B cell (primary cell): ENCODE data around the gene KIRREL3. TPM values are rescaled to one million over a fixed set of nuclear protein-coding genes. Genes with fewer than 3 reads are reported as not detected.

Experiments used
- ATAC-seq: fragments of 200-7000 bp; cut with Tn5 transposase; one replicate; pipeline ENCODE4 v1.10.0; 2021; ENCODE audit warnings: low read depth, mild to moderate bottlenecking, moderate number of reproducible peaks, moderate library complexity
- CTCF ChIA-PET: fragments of 350-600 bp; sonication (Branson Sonifier 250); formaldehyde crosslinking; loops from one replicate; lab custom pipeline; 2021; ENCODE audit warnings: antibody characterized with exemption, inconsistent platforms; lab: Charles Lee
- POLR2A ChIA-PET: fragments of 350-600 bp; sonication (Branson Sonifier 250); formaldehyde crosslinking; loops from one replicate; lab custom pipeline; 2021; ENCODE audit warnings: antibody characterized with exemption; lab: Charles Lee
- DNase-seq: peaks from one replicate; pipeline ENCODE4 v3.0.0; 2013
- H2AFZ ChIP-seq: 2 replicates; pipeline ENCODE4 v1.6.1; 2012; ENCODE audit warnings: mild to moderate bottlenecking, low read depth, low read length; ENCODE audit not compliant: insufficient read depth, poor library complexity, severe bottlenecking
- H3K27ac ChIP-seq, 2 donors: 1 replicate in 1 of 2; 2 replicates in 1 of 2; pipeline ENCODE4 v1.5.1; 2012 to 2013; ENCODE audit warnings: low read length in 2 of 2, mild to moderate bottlenecking in 2 of 2, moderate library complexity in 1 of 2
- H3K27me3 ChIP-seq, 4 experiments: fragments of 200-600 bp in 1 of 4; sonication (generic) in 1 of 4; replicated peaks in 1 of 4; 1 replicate in 2 of 4; 2 replicates in 2 of 4; pipeline versions ENCODE4 v1.6.1 to v1.7.0; 2013 to 2016; ENCODE audit warnings: low read length in 3 of 4, mild to moderate bottlenecking in 2 of 4, mixed read lengths in 1 of 4, moderate library complexity in 1 of 4; ENCODE audit not compliant: insufficient read depth in 4 of 4, control insufficient read depth in 3 of 4; ENCODE audit errors: control extremely low read depth in 1 of 4
- H3K36me3 ChIP-seq, 2 experiments: replicated peaks in 1 of 2; 1 replicate in 1 of 2; 2 replicates in 1 of 2; pipeline versions ENCODE4 v1.6.1 to v1.7.1; 2013; ENCODE audit warnings: low read length in 1 of 2; ENCODE audit not compliant: insufficient read depth in 2 of 2, control insufficient read depth in 1 of 2; ENCODE audit errors: control extremely low read depth in 1 of 2, extremely low read depth in 1 of 2
- H3K4me1 ChIP-seq, 2 donors: fragments of 200-600 bp in 1 of 2; sonication (generic) in 1 of 2; 1 replicate in 1 of 2; 2 replicates in 1 of 2; pipeline versions ENCODE4 v1.5.1 to v1.6.1; 2013 to 2017; ENCODE audit warnings: low read length in 2 of 2; ENCODE audit not compliant: control insufficient read depth in 2 of 2, insufficient read depth in 2 of 2
- H3K4me2 ChIP-seq: replicated peaks from 2 replicates; pipeline ENCODE3; 2012; ENCODE audit warnings: mild to moderate bottlenecking, low read depth, low read length; ENCODE audit not compliant: poor library complexity, severe bottlenecking
- H3K4me3 ChIP-seq, 5 experiments: fragments of 200-600 bp in 1 of 5; sonication (generic) in 1 of 5; 1 replicate in 3 of 5; 2 replicates in 2 of 5; pipeline versions ENCODE4 v1.5.1 to v1.7.0; 2011 to 2016; ENCODE audit warnings: low read length in 4 of 5, mild to moderate bottlenecking in 4 of 5, low read depth in 2 of 5, control low read depth in 1 of 5, moderate library complexity in 1 of 5; ENCODE audit not compliant: insufficient read depth in 1 of 5; ENCODE audit errors: control extremely low read depth in 1 of 5, extremely low read depth in 1 of 5
- H3K79me2 ChIP-seq: fragments of 200-600 bp; sonication (generic); one replicate; pipeline ENCODE4 v1.6.0; 2016; ENCODE audit warnings: low read length; ENCODE audit not compliant: control insufficient read depth, insufficient read depth
- H3K9ac ChIP-seq: fragments of 200-600 bp; sonication (generic); 2 replicates; pipeline ENCODE4 v1.6.1; 2017; ENCODE audit warnings: mild to moderate bottlenecking, low read length, moderate library complexity
- H3K9me3 ChIP-seq, 3 donors: one replicate each; pipeline versions ENCODE4 v1.6.1 to v1.7.1; 2013; ENCODE audit warnings: low read length in 2 of 3; ENCODE audit not compliant: control insufficient read depth in 2 of 3, insufficient read depth in 1 of 3; ENCODE audit errors: control extremely low read depth in 1 of 3
- H4K20me1 ChIP-seq: 2 replicates; pipeline ENCODE4 v1.6.0; 2012; ENCODE audit warnings: mild to moderate bottlenecking, low read length; ENCODE audit not compliant: insufficient read depth, control insufficient read depth, poor library complexity, severe bottlenecking
- H3K27ac Mint-ChIP-seq: one replicate; pipeline ENCODE4 v1.8.0; 2021; ENCODE audit warnings: mixed read lengths
- H3K27me3 Mint-ChIP-seq: one replicate; pipeline ENCODE4 v1.8.0; 2021; ENCODE audit warnings: mixed read lengths
- H3K4me1 Mint-ChIP-seq: one replicate; pipeline ENCODE4 v1.8.0; 2021; ENCODE audit warnings: mixed read lengths
- H3K4me3 Mint-ChIP-seq: one replicate; pipeline ENCODE4 v1.8.0; 2021; ENCODE audit warnings: mixed read lengths
- H3K9me3 Mint-ChIP-seq: one replicate; pipeline ENCODE4 v1.8.0; 2022; ENCODE audit warnings: mixed read lengths; ENCODE audit not compliant: insufficient read depth
- EZH2 ChIP-seq: IDR thresholded peaks from 2 replicates; pipeline ENCODE4 v1.6.1; 2012; ENCODE audit warnings: borderline replicate concordance, low read depth, mild to moderate bottlenecking, moderate library complexity, low read length; ENCODE audit not compliant: insufficient read depth, poor library complexity, severe bottlenecking
- WGBS: methylation state at CpG from one replicate; pipeline ENCODE4 v1.1.5; 2013; ENCODE audit warnings: missing lambda C conversion rate; ENCODE audit not compliant: insufficient coverage; 5-methylcytosine and 5-hydroxymethylcytosine counted together
- intact Hi-C: fragments of 100-400 bp; cut with micrococcal nuclease; formaldehyde crosslinking; loops from one replicate; pipeline ENCODE4 v1.10.0; 2022
- polyA plus RNA-seq: library from polyadenylated mRNA; depleted of rRNA; stranded (reverse); fragments of >200 nt; gene quantifications from 2 replicates; pipeline ENCODE4 v1.2.3, GENCODE V29; 2012
- total RNA-seq, 2 donors: library from RNA; stranded (reverse); fragments of 120-200 nt in 1 of 2; gene quantifications; 1 replicate in 1 of 2; 2 replicates in 1 of 2; pipeline versions ENCODE4 v1.2.3 to v1.2.4, GENCODE V29; 2013 to 2022
- TF ChIP-seq, protein P1 (sequence below): fragments of 200-600 bp; IDR thresholded peaks from one replicate; pipeline ENCODE4 v1.8.0; 2022; ENCODE audit warnings: antibody characterized with exemption, mild to moderate bottlenecking

KIRREL3 gene
- total and polyA plus RNA-seq, 2 donors (not counting 1 experiment from before 2014, with no cell fraction given): not detected

DNA sequence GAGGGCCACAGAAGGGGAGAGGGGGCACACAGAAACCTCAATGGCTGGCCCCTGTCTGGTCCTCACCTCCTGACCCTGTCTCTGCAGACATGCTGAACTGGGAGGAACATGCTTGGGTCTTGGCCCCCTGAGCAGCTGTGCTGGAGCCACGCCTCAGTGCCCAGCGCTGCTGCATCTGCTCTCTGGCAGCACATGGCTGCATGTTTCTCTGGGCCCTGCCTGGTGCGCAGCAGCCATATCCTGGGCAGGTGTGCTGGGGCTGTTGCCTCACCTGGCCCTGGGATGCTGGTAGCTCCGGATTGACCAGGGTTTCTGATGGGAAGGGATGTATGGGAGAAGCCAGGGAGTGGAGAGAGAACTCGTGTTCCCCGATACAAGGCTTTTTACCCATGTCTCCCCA is 397.1 kb downstream of the KIRREL3 start:
- Mint-ChIP-seq H3K27ac (no peak overlapping the region), H3K9me3 (peaks cover 1% of the 10 kb centered on the region), H3K4me1 (no peaks in the 10 kb centered on the region), H3K27me3 (peaks cover 27% of the 10 kb centered on the region), H3K4me3 (no peak overlapping the region)
- Histone ChIP-seq H3K4me3 (no peak overlapping the region), H3K9me3 (no peaks in the 10 kb centered on the region), H3K36me3 (no peaks in the 10 kb centered on the region), H3K27ac (no peak overlapping the region), H3K4me2 (no peak overlapping the region), H3K27me3 (peaks cover 0 to 6% (median 0%) of the 10 kb centered on the region in 4 experiments), H3K4me1 (no peaks in the 10 kb centered on the region), H3K79me2 (no peaks in the 10 kb centered on the region), H4K20me1 (no peaks in the 10 kb centered on the region), H3K9ac (no peak overlapping the region), H2AFZ (no peak overlapping the region)
- 80% methylated on average over 5 of the region's 6 CpGs for WGBS
- DNase-seq: no peak
- intact Hi-C loops: no loop called here
- TF ChIP-seq EZH2: no peak
- TF ChIP-seq, protein P1, sequence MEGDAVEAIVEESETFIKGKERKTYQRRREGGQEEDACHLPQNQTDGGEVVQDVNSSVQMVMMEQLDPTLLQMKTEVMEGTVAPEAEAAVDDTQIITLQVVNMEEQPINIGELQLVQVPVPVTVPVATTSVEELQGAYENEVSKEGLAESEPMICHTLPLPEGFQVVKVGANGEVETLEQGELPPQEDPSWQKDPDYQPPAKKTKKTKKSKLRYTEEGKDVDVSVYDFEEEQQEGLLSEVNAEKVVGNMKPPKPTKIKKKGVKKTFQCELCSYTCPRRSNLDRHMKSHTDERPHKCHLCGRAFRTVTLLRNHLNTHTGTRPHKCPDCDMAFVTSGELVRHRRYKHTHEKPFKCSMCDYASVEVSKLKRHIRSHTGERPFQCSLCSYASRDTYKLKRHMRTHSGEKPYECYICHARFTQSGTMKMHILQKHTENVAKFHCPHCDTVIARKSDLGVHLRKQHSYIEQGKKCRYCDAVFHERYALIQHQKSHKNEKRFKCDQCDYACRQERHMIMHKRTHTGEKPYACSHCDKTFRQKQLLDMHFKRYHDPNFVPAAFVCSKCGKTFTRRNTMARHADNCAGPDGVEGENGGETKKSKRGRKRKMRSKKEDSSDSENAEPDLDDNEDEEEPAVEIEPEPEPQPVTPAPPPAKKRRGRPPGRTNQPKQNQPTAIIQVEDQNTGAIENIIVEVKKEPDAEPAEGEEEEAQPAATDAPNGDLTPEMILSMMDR: no peak
- POLR2A ChIA-PET: no interaction called here
- no peak for ATAC-seq
- CTCF ChIA-PET: no interaction called here

DNA sequence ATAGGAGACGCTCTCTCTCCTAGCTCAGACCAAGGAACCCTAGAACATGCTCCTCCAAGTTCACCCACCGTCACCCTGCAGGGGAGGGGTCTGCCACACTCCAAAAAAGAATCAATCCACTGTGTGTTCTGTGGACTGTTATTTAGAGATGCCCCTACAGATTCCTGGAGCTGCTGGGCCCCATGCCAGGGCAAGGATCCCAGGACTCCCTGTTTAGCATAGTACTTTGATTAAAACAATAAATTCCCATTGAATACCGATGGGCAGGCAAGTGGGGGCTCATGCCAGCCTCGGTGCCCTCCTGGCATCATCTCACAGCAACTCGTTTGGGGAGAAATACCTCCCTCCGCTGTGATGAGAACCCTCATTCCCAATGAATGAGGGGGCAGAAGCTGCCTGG is 397.6 kb downstream of the KIRREL3 start:
- ChIA-PET POLR2A (no interaction called here), CTCF (no interaction called here)
- Histone ChIP-seq H2AFZ (no peak overlapping the region), H3K27ac (no peak overlapping the region), H3K4me1 (no peaks in the 10 kb centered on the region), H3K9me3 (no peaks in the 10 kb centered on the region), H3K9ac (no peak overlapping the region), H3K27me3 (peaks cover 0 to 6% (median 0%) of the 10 kb centered on the region in 4 experiments), H4K20me1 (no peaks in the 10 kb centered on the region), H3K4me3 (no peak overlapping the region), H3K79me2 (no peaks in the 10 kb centered on the region), H3K36me3 (no peaks in the 10 kb centered on the region), H3K4me2 (no peak overlapping the region)
- ATAC-seq (no peak), DNase-seq (no peak)
- 71% methylated on average over 4 of the region's 6 CpGs for WGBS
- intact Hi-C loops: no loop called here
- no peak overlapping the region for H3K27ac Mint-ChIP-seq
- H3K27me3 Mint-ChIP-seq: peaks cover 27% of the 10 kb centered on the region
- peaks cover 4% of the 10 kb centered on the region for H3K9me3 Mint-ChIP-seq
- H3K4me3 Mint-ChIP-seq: no peak overlapping the region
- H3K4me1 Mint-ChIP-seq: no peaks in the 10 kb centered on the region
- TF ChIP-seq, protein P1: no peak
- TF ChIP-seq EZH2: no peak
